GM18873 (cell line): Measurements from ENCODE around the gene SYNGR1.
"Not testable (repeated sequence)": the region's sequence is repeated elsewhere in the genome, so short reads cannot be mapped to it uniquely, and the experiment has no call there.

Source experiments
- ATAC-seq: cut with Tn5 transposase; IDR thresholded peaks from one replicate; pipeline ENCODE4 v1.9.1; 2021; ENCODE audit warnings: mild to moderate bottlenecking, moderate library complexity, moderate number of reproducible peaks; ENCODE audit not compliant: unreplicated experiment, low FRiP score

SYNGR1 gene

GRCh38 chr22:39316440-39317083 is 33.2 kb upstream of the SYNGR1 start:
- ATAC-seq: no peak

DNA sequence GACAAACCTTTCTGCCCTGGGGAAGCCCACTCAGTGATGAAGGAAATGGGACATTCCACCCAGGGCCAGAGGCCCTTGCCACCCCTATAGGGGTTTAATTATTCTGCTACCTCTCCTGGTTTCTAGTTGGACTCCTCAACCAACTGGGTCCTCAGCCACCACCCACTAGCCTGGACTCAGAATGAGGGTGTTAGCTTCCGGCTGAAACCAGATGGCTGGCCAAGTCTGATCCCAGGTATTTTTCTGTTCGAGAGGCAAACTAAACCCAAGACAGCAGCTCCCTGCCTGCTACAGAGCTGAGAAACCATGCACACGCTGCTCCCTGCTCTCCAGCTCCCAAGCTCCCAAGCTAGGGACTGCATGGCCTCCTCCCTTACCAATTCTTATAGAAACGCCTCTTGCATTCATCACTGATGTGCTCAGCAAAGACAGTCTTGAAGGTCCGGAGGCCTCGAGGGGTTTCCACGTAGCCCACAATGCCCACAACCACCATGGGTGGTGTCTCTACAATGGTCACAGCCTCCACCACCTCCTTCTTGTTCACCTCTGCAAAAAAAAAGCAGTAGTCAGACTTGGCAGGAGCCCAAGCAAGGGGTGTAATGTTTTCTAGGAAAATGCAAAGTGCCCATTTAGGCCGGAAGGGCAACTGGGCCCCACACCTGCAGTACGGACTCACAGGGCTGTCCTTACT is 32.6 kb upstream of the SYNGR1 start:
- no peak for ATAC-seq

- no peak for ATAC-seq
Observed at GRCh38 chr22:39317775-39318506, 31.9 kb upstream of the SYNGR1 start.

- ATAC-seq: no peak
Observed at GRCh38 chr22:39318507-39319283, 31.1 kb upstream of the SYNGR1 start.

DNA sequence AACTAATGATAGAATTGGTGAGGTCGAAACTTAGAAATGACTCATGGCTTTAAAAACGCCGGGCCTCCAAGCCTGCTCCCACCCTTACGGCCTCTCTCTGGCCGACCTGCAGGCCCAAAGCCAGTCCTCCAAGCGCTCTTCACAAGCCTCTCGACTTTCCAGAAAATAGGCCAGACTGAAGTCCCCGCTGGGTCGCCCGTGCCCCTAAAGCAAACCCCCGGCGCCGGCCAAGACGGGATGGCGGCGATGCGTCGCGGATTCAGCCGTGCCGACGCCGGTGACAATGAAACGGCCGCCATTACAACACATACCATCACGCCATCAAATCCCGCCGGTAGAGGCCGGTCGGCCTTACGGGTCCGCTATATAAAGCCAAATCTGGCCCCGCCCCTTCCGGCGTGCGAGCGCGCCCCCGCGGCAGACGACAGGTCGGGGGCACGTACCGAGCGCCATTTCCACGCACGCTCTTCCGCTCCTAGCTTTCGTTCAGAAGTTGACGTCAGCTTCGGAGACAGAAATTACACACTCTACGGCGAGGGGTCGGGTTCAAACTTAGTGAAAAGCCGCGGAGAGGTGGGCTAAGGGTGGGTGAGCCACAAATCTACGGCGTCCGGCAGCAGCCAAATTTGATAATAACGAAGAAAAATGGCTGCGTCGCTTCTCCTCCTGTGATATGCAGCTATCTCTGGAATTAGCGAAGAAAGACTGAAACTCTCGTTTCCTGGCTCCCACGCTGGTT is 30.3 kb upstream of the SYNGR1 start, which contains the start of gene RPL3:
Gene RPL3, minus strand, starts transcription at position 340 of the 739 bp plus-strand sequence. Its CDS starts 26 bp downstream, at position 314.
- ATAC-seq: peak; percentile 80

DNA sequence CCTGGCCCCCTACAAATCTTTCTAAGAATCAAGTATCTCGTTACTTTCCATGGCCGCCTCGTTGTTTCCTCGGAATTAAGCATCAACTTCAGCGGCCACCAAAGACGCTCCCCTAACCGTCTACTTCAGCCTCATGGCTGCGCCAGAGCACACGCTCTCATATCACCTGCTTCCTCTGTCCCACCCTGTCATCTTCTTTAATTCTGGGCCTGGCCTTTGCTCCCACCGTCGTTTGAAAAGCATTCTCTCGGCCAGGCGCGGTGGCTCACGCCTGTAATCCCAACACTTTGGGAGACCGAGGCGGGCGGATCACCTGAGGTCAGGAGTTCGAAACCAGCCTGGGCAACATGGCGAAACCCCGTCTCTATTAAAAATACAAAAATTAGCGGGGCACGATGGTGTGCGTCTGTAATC is 29.2 kb upstream of the SYNGR1 start:
- not testable (repeated sequence) for ATAC-seq

- ATAC-seq: no peak
Observed at GRCh38 chr22:39325392-39325932, 24.3 kb upstream of the SYNGR1 start.

DNA sequence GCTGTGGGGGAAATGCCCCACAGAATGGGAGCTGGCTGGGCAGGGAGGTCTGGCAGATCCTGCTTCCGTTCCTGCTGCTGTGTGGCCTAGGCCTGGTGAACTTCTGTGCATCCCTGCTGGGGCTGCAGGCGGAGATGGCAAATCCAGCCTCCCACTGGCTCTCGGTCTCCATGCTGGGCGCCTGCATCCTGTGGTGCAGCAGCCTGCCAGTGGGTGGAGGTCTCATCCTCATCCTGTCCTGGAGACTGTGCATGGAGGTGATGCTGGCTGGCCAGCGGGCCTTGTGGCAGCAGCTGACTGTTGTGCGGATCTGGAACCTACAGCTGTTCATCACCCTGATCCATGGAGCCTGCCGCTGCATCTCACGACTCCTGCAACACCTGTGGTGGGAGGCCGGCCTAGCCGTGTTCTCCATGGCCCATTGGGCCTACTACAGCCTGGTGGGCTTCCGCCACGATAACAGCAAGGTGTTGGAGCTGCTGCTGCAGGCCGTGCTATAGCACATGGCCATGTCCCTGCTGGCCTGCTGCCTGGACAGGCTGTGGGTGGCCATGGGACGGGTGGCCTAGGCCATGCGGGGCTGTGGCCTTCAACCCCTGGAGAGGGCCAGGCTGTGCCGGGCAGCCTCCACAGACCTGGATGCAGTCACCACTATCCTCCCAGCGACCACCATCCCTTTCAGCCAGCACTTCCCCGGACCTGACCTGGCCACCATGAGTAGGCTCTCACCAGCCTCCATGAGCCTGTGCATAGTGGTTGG is 21.6 kb upstream of the SYNGR1 start:
- no peak for ATAC-seq

- ATAC-seq: not testable (repeated sequence)
Observed at GRCh38 chr22:39330553-39330952, 19.2 kb upstream of the SYNGR1 start.

GRCh38 chr22:39332441-39333064 is 17.2 kb upstream of the SYNGR1 start:
- ATAC-seq: no peak

GRCh38 chr22:39336411-39336810 is 13.4 kb upstream of the SYNGR1 start:
- no peak for ATAC-seq

- ATAC-seq: not testable (repeated sequence)
Observed at GRCh38 chr22:39339775-39340174, 10.0 kb upstream of the SYNGR1 start.

DNA sequence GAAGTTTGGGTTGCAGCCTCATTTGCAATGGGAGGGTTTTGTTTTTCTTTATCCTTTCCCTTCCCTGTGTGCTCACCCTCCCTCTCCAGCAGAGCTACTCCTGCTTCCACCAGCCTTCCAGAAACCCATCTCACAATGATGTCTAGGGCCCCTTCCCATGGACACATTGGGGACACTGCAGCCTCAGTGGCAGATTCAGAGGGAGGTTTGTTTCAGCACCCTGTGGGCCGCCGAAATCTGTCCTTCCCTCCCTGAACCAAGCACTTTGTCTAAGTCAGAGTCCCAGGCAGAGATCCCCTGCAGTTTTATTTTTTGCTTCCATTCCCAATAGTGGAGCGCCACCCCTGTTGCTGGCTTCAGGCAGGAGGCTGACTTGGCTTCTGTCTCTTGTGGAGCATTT is 8.6 kb upstream of the SYNGR1 start:
- no peak for ATAC-seq

DNA sequence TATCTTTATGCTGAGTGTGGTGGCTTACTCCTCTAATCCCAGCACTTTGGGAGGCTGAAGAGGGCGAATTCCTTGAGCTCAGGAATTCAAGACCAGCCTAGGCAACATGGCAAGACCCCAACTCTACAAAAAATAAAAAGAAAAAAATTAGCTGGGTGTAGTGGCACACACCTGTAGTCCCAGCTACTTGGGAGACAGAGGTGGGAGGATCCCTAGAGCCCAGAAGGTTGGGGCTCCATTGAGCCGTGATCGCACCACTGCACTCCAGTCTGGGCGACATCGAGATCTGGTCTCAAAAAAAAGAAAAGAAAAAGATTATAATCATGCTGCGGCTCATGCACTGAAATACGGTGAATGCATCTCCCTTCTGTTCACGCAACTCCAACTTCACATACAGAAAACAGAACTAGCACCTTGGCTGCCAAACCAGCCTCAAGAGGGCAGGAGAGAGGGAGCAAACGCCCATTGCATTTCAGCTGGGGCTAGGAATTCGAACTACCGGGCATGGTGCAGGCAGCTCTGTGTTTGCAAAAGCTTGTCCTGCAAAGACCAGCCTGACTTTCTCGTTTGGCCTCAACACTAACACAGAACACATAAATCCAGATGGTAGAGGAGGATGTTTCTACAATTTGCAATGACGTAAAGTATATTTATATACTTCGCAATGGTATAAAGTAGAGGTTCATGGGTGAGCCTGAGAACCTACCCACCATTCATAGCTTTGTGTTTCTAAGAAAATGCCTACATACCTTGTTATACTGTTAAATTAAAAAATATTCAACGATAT is 6.3 kb upstream of the SYNGR1 start:
- no peak for ATAC-seq

DNA sequence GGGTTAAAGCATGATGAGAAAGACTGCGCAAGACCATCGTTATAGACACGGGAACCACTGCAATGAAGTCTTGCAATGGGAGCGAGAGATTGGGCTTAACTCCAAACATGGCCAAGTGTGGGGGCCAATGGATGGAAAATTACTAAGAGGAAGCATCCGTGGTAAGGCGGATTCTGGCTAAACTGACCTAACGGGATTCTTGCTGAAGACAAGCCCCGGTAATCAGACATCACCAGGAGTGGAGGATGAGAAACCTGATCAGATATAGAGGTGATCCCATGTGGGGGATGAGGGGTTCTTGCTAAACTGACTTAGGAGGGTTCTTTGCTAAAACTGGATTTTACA is 5.8 kb upstream of the SYNGR1 start:
- ATAC-seq: no peak

- no peak for ATAC-seq
Observed at GRCh38 chr22:39345231-39345630, 4.6 kb upstream of the SYNGR1 start.

GRCh38 chr22:39348909-39349505 is 784 bp upstream of the SYNGR1 start:
- ATAC-seq: no peak
